H9 (cell line): ENCODE measurements around the gene UBE2J1. TPM values are rescaled to one million over a fixed set of nuclear protein-coding genes. Genes with fewer than 3 reads are reported as not detected.

Experiments
- DNase-seq: peaks from one replicate; pipeline ENCODE4 v3.0.0-alpha.2; 2017
- H2AFZ ChIP-seq: one replicate; pipeline ENCODE4 v1.6.1; 2013; ENCODE audit warnings: mild to moderate bottlenecking, low read length, control low read depth, moderate library complexity
- H2AK5ac ChIP-seq: 2 replicates; pipeline ENCODE4 v1.6.1; 2013; ENCODE audit warnings: low read length, control low read depth, mixed read lengths; ENCODE audit not compliant: insufficient read length
- H2BK120ac ChIP-seq: one replicate; pipeline ENCODE4 v1.6.1; 2013; ENCODE audit warnings: low read depth, mild to moderate bottlenecking, low read length, control low read depth, inconsistent platforms; ENCODE audit not compliant: poor library complexity, severe bottlenecking
- H2BK12ac ChIP-seq: 2 replicates; pipeline ENCODE4 v1.6.1; 2013; ENCODE audit warnings: low read length, control low read depth, mixed read lengths, low read depth; ENCODE audit not compliant: insufficient read length
- H2BK15ac ChIP-seq: 2 replicates; pipeline ENCODE4 v1.6.1; 2013; ENCODE audit warnings: low read depth, low read length, control low read depth
- H2BK20ac ChIP-seq: one replicate; pipeline ENCODE4 v1.6.1; 2013; ENCODE audit warnings: low read depth, mild to moderate bottlenecking, low read length, control low read depth, inconsistent platforms; ENCODE audit not compliant: poor library complexity, severe bottlenecking
- H2BK5ac ChIP-seq: 2 replicates; pipeline ENCODE4 v1.6.1; 2013; ENCODE audit warnings: low read length, control low read depth, mixed read lengths; ENCODE audit not compliant: insufficient read length
- H3K14ac ChIP-seq: 2 replicates; pipeline ENCODE4 v1.6.1; 2013; ENCODE audit warnings: low read length, control low read depth; ENCODE audit not compliant: insufficient read depth
- H3K18ac ChIP-seq: 2 replicates; pipeline ENCODE4 v1.6.1; 2013; ENCODE audit warnings: low read depth, mild to moderate bottlenecking, mixed read lengths, low read length, control low read depth; ENCODE audit not compliant: insufficient read length
- H3K23ac ChIP-seq: 2 replicates; pipeline ENCODE4 v1.6.1; 2013; ENCODE audit warnings: low read length, control low read depth, mixed read lengths, low read depth; ENCODE audit not compliant: insufficient read length
- H3K23me2 ChIP-seq: 2 replicates; pipeline ENCODE4 v1.6.1; 2013; ENCODE audit warnings: low read depth, mild to moderate bottlenecking, mixed read lengths, low read length, control low read depth; ENCODE audit not compliant: insufficient read length, poor library complexity, severe bottlenecking
- H3K27ac ChIP-seq: 2 replicates; pipeline ENCODE4 v1.5.1; 2013; ENCODE audit warnings: low read length, control low read depth, mixed read lengths, low read depth; ENCODE audit not compliant: insufficient read length
- H3K27me3 ChIP-seq: 2 replicates; pipeline ENCODE4 v1.6.1; 2013; ENCODE audit warnings: low read length, control low read depth, inconsistent platforms; ENCODE audit not compliant: insufficient read depth
- H3K4ac ChIP-seq: 2 replicates; pipeline ENCODE4 v1.6.1; 2013; ENCODE audit warnings: low read depth, mild to moderate bottlenecking, control low read depth, inconsistent platforms, low read length, moderate library complexity
- H3K4me1 ChIP-seq: 2 replicates; pipeline ENCODE4 v1.6.1; 2013; ENCODE audit warnings: low read length, control low read depth, inconsistent platforms; ENCODE audit not compliant: insufficient read depth
- H3K4me2 ChIP-seq: 2 replicates; pipeline ENCODE4 v1.6.1; 2013; ENCODE audit warnings: low read length, control low read depth, mixed read lengths; ENCODE audit not compliant: insufficient read length, insufficient read depth
- H3K56ac ChIP-seq: 2 replicates; pipeline ENCODE4 v1.6.1; 2013; ENCODE audit warnings: low read depth, mild to moderate bottlenecking, mixed read lengths, low read length, control low read depth; ENCODE audit not compliant: insufficient read length
- H3K79me1 ChIP-seq: 2 replicates; pipeline ENCODE4 v1.6.1; 2013; ENCODE audit warnings: low read depth, mild to moderate bottlenecking, moderate library complexity, low read length, control low read depth, inconsistent platforms; ENCODE audit not compliant: insufficient read depth, poor library complexity, severe bottlenecking
- H3K79me2 ChIP-seq: 2 replicates; pipeline ENCODE4 v1.6.1; 2013; ENCODE audit warnings: low read length, control low read depth, inconsistent platforms; ENCODE audit not compliant: insufficient read depth
- H3K9ac ChIP-seq: 2 replicates; pipeline ENCODE4 v1.6.1; 2013; ENCODE audit warnings: low read length, control low read depth, mixed read lengths; ENCODE audit not compliant: insufficient read length; ENCODE audit errors: extremely low read depth
- H3K9me3 ChIP-seq: one replicate; pipeline ENCODE4 v1.6.1; 2013; ENCODE audit warnings: low read depth, low read length, inconsistent platforms; ENCODE audit not compliant: control insufficient read depth
- H3T11ph ChIP-seq: one replicate; pipeline ENCODE4 v1.6.1; 2013; ENCODE audit warnings: mild to moderate bottlenecking, low read length, control low read depth, inconsistent platforms
- H4K20me1 ChIP-seq: one replicate; pipeline ENCODE4 v1.6.1; 2013; ENCODE audit not compliant: control insufficient read depth, insufficient read length, insufficient read depth
- H4K5ac ChIP-seq: 2 replicates; pipeline ENCODE4 v1.6.1; 2013; ENCODE audit warnings: low read depth, mild to moderate bottlenecking, mixed read lengths, low read length, control low read depth; ENCODE audit not compliant: insufficient read length
- H4K8ac ChIP-seq: replicated peaks from 2 replicates; pipeline ENCODE4 v1.6.1; 2013; ENCODE audit warnings: low read length, control low read depth, mixed read lengths, low read depth; ENCODE audit not compliant: insufficient read length
- H4K91ac ChIP-seq: 2 replicates; pipeline ENCODE4 v1.6.1; 2013; ENCODE audit warnings: low read depth, mild to moderate bottlenecking, moderate library complexity, mixed read lengths, low read length, control low read depth; ENCODE audit not compliant: insufficient read length
- H3K27ac Mint-ChIP-seq, 3 experiments: 2 replicates in 2 of 3; 3 replicates in 1 of 3; pipeline ENCODE4 v1.8.0; 2020 to 2021; ENCODE audit warnings: mixed read lengths in 3 of 3, mild to moderate bottlenecking in 1 of 3, moderate library complexity in 1 of 3
- H3K27me3 Mint-ChIP-seq: 2 replicates; pipeline ENCODE4 v1.8.0; 2021; ENCODE audit warnings: low read depth, mild to moderate bottlenecking, moderate library complexity, mixed read lengths
- H3K36me3 Mint-ChIP-seq, 3 experiments: 2 replicates in 2 of 3; 3 replicates in 1 of 3; pipeline ENCODE4 v1.8.0; 2020 to 2021; ENCODE audit warnings: low read depth in 3 of 3, mixed read lengths in 3 of 3; ENCODE audit not compliant: insufficient read depth in 1 of 3
- H3K4me1 Mint-ChIP-seq, 2 experiments: 2 replicates each; pipeline ENCODE4 v1.8.0; 2020; ENCODE audit warnings: mixed read lengths in 2 of 2
- H3K4me3 Mint-ChIP-seq, 2 experiments: 2 replicates in 1 of 2; 3 replicates in 1 of 2; pipeline ENCODE4 v1.8.0; 2020 to 2021; ENCODE audit warnings: mild to moderate bottlenecking in 2 of 2, mixed read lengths in 2 of 2, moderate library complexity in 1 of 2
- H3K9me3 Mint-ChIP-seq, 2 experiments: 2 replicates in 1 of 2; 3 replicates in 1 of 2; pipeline ENCODE4 v1.8.0; 2020; ENCODE audit warnings: mild to moderate bottlenecking in 2 of 2, mixed read lengths in 2 of 2, moderate library complexity in 1 of 2
- WGBS: extraction: QIAGEN DNeasy Blood & Tissue Kit; methylation state at CpG from one replicate; pipeline ENCODE4 v1.1.7; 2013; ENCODE audit warnings: missing lambda C conversion rate, low lambda C conversion rate, mixed read lengths; ENCODE audit not compliant: insufficient read length; ENCODE audit errors: extremely low coverage; 5-methylcytosine and 5-hydroxymethylcytosine counted together
- total RNA-seq: library from RNA; stranded (reverse); gene quantifications from 2 replicates; pipeline ENCODE4 v1.2.1, GENCODE V29; 2021
- TF ChIP-seq, protein P1 (sequence below): fragments of 200-600 bp; sonication (generic); conservative IDR thresholded peaks from 3 replicates; pipeline ENCODE4 v1.8.0; 2021; ENCODE audit warnings: antibody characterized with exemption, mild to moderate bottlenecking

The UBE2J1 gene
- total RNA-seq, 1 experiment from 2014 or later = 13.1 TPM

GRCh38 chr6:89310929-89311328 lies 41.6 kb downstream of the UBE2J1 start:
- H3K9me3 ChIP-seq = no peaks in the 10 kb centered on the region
- H3K27ac ChIP-seq = no peak overlapping the region
- Mint-ChIP-seq H3K4me3 (no peak overlapping the region), H3K36me3 (no peaks in the 10 kb centered on the region), H3K27me3 (peaks cover 2% of the 10 kb centered on the region), H3K27ac (no peak overlapping the region; a peak in 1 of 7 replicates), H3K4me1 (peaks cover 13 to 21% of the 10 kb centered on the region in 2 experiments), H3K9me3 (no peaks in the 10 kb centered on the region)
- no CpG with 5 or more reads among the region's 11 CpGs for WGBS
- H4K91ac ChIP-seq = no peak overlapping the region
- no peak overlapping the region for H3K18ac ChIP-seq
- TF ChIP-seq, protein P1, sequence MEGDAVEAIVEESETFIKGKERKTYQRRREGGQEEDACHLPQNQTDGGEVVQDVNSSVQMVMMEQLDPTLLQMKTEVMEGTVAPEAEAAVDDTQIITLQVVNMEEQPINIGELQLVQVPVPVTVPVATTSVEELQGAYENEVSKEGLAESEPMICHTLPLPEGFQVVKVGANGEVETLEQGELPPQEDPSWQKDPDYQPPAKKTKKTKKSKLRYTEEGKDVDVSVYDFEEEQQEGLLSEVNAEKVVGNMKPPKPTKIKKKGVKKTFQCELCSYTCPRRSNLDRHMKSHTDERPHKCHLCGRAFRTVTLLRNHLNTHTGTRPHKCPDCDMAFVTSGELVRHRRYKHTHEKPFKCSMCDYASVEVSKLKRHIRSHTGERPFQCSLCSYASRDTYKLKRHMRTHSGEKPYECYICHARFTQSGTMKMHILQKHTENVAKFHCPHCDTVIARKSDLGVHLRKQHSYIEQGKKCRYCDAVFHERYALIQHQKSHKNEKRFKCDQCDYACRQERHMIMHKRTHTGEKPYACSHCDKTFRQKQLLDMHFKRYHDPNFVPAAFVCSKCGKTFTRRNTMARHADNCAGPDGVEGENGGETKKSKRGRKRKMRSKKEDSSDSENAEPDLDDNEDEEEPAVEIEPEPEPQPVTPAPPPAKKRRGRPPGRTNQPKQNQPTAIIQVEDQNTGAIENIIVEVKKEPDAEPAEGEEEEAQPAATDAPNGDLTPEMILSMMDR = no peak
- no peaks in the 10 kb centered on the region for H3K27me3 ChIP-seq
- H3K9ac ChIP-seq = no peak overlapping the region
- H2BK120ac ChIP-seq = no peak overlapping the region
- H3K79me2 ChIP-seq = no peaks in the 10 kb centered on the region
- H2AFZ ChIP-seq = no peak overlapping the region
- no peaks in the 10 kb centered on the region for H3K23me2 ChIP-seq
- H4K8ac ChIP-seq = no peak overlapping the region
- H2BK5ac ChIP-seq = no peak overlapping the region
- H3K79me1 ChIP-seq = no peaks in the 10 kb centered on the region
- DNase-seq = no peak
- no peak overlapping the region for H2AK5ac ChIP-seq
- no peak overlapping the region for H3K14ac ChIP-seq
- H3T11ph ChIP-seq = no peak overlapping the region
- H2BK12ac ChIP-seq = no peak overlapping the region
- H3K56ac ChIP-seq = no peak overlapping the region
- H4K5ac ChIP-seq = no peak overlapping the region
- H2BK20ac ChIP-seq = no peak overlapping the region
- no peak overlapping the region for H3K23ac ChIP-seq
- H3K4me1 ChIP-seq = no peaks in the 10 kb centered on the region
- H3K4ac ChIP-seq = no peak overlapping the region
- peaks cover 3% of the 10 kb centered on the region for H4K20me1 ChIP-seq
- H2BK15ac ChIP-seq = no peak overlapping the region
- H3K4me2 ChIP-seq = no peak overlapping the region
